Liver (tissue), 9 donors: ENCODE results near the gene DPYSL4. TPM values are rescaled to one million over a fixed set of nuclear protein-coding genes. Genes with fewer than 3 reads are reported as not detected.

Experiments used
- DNase-seq: peaks from one replicate; pipeline ENCODE4 v3.0.0-alpha.2; 2017; ENCODE audit warnings: low spot score
- H3K27ac ChIP-seq, 2 donors: one replicate each; pipeline ENCODE4 v1.7.0; 2013; ENCODE audit warnings: inconsistent platforms in 2 of 2, low read length in 2 of 2, control low read depth in 1 of 2, low read depth in 1 of 2, mild to moderate bottlenecking in 1 of 2
- H3K27me3 ChIP-seq, 4 donors: one replicate each; pipeline versions ENCODE4 v1.6.1 to v1.7.0; 2013; ENCODE audit warnings: low read length in 3 of 4, inconsistent platforms in 1 of 4, mild to moderate bottlenecking in 1 of 4, moderate library complexity in 1 of 4; ENCODE audit not compliant: control insufficient read depth in 4 of 4, insufficient read depth in 4 of 4
- H3K36me3 ChIP-seq, 4 donors: one replicate each; pipeline versions ENCODE4 v1.6.1 to v1.7.0; 2013; ENCODE audit warnings: low read length in 3 of 4, mild to moderate bottlenecking in 3 of 4, low read depth in 1 of 4, moderate library complexity in 1 of 4; ENCODE audit not compliant: control insufficient read depth in 4 of 4, insufficient read depth in 3 of 4
- H3K4me1 ChIP-seq, 4 donors: one replicate each; pipeline versions ENCODE4 v1.6.1 to v1.7.0; 2013; ENCODE audit warnings: low read length in 3 of 4, mild to moderate bottlenecking in 3 of 4, moderate library complexity in 1 of 4; ENCODE audit not compliant: control insufficient read depth in 4 of 4, insufficient read depth in 4 of 4
- H3K4me3 ChIP-seq, 3 donors: one replicate each; pipeline versions ENCODE4 v1.6.1 to v1.7.0; 2013; ENCODE audit warnings: low read length in 3 of 3, control low read depth in 1 of 3, low read depth in 1 of 3, mild to moderate bottlenecking in 1 of 3
- H3K9ac ChIP-seq, 2 donors: one replicate each; pipeline ENCODE4 v1.7.0; 2013; ENCODE audit warnings: low read length in 2 of 2, mild to moderate bottlenecking in 2 of 2, moderate library complexity in 2 of 2, control low read depth in 1 of 2, low read depth in 1 of 2
- H3K9me3 ChIP-seq, 4 donors: one replicate each; pipeline versions ENCODE4 v1.6.1 to v1.7.0; 2013; ENCODE audit warnings: low read length in 3 of 4; ENCODE audit not compliant: control insufficient read depth in 4 of 4
- ATF3 ChIP-seq: IDR thresholded peaks from 2 replicates; pipeline ENCODE4 v1.6.1; 2016; ENCODE audit warnings: antibody characterized with exemption
- CTCF ChIP-seq: fragments of 150-350 bp; IDR thresholded peaks from 2 replicates; pipeline ENCODE4 v1.5.1; 2017; ENCODE audit warnings: improper control_type of control experiment, low read depth, low read length; ENCODE audit not compliant: missing input control
- EGR1 ChIP-seq, 2 donors: IDR thresholded peaks; 2 replicates each; pipeline ENCODE4 v1.6.1; 2016 to 2018; ENCODE audit warnings: antibody characterized with exemption in 2 of 2, low read depth in 2 of 2
- FOXA1 ChIP-seq: IDR thresholded peaks from 2 replicates; pipeline ENCODE4 v1.6.1; 2016; ENCODE audit warnings: antibody characterized with exemption
- FOXA2 ChIP-seq: IDR thresholded peaks from 2 replicates; pipeline ENCODE4 v1.6.1; 2016; ENCODE audit warnings: antibody characterized with exemption
- GABPA ChIP-seq, 2 donors: IDR thresholded peaks in 1 of 2; conservative IDR thresholded peaks in 1 of 2; 2 replicates each; pipeline ENCODE4 v1.6.1; 2016; ENCODE audit warnings: antibody characterized with exemption in 2 of 2, mild to moderate bottlenecking in 1 of 2, moderate library complexity in 1 of 2
- HNF4A ChIP-seq, 2 donors: conservative IDR thresholded peaks; 2 replicates each; pipeline ENCODE4 v1.6.1; 2016; ENCODE audit warnings: antibody characterized with exemption in 2 of 2, mild to moderate bottlenecking in 2 of 2
- HNF4G ChIP-seq: IDR thresholded peaks from 2 replicates; pipeline ENCODE4 v1.6.1; 2016; ENCODE audit warnings: antibody characterized with exemption
- JUND ChIP-seq, 2 donors: IDR thresholded peaks; 2 replicates each; pipeline ENCODE4 v1.6.1; 2016; ENCODE audit warnings: antibody characterized with exemption in 2 of 2
- MAX ChIP-seq: IDR thresholded peaks from 2 replicates; pipeline ENCODE4 v1.6.1; 2016; ENCODE audit warnings: antibody characterized with exemption
- NR2F2 ChIP-seq: IDR thresholded peaks from 2 replicates; pipeline ENCODE4 v1.6.1; 2016; ENCODE audit warnings: antibody characterized with exemption
- RAD21 ChIP-seq, 2 donors: IDR thresholded peaks; 2 replicates each; pipeline ENCODE4 v1.6.1; 2016; ENCODE audit warnings: antibody characterized with exemption in 2 of 2, mild to moderate bottlenecking in 2 of 2
- REST ChIP-seq: IDR thresholded peaks from 2 replicates; pipeline ENCODE4 v1.6.1; 2016; ENCODE audit warnings: antibody characterized with exemption, mild to moderate bottlenecking
- RXRA ChIP-seq, 2 donors: IDR thresholded peaks; 2 replicates each; pipeline ENCODE4 v1.6.1; 2017 to 2018; ENCODE audit warnings: antibody characterized with exemption in 2 of 2, mild to moderate bottlenecking in 1 of 2
- SP1 ChIP-seq: IDR thresholded peaks from 2 replicates; pipeline ENCODE4 v1.6.1; 2018; ENCODE audit warnings: antibody characterized with exemption, mild to moderate bottlenecking
- TAF1 ChIP-seq: conservative IDR thresholded peaks from 2 replicates; pipeline ENCODE4 v1.6.1; 2016; ENCODE audit warnings: antibody characterized with exemption, mild to moderate bottlenecking
- YY1 ChIP-seq: IDR thresholded peaks from 2 replicates; pipeline ENCODE4 v1.6.1; 2016; ENCODE audit warnings: antibody characterized with exemption, mild to moderate bottlenecking
- ZBTB33 ChIP-seq: IDR thresholded peaks from 2 replicates; pipeline ENCODE4 v1.6.1; 2016; ENCODE audit warnings: antibody characterized with exemption
- WGBS: extraction: QIAGEN DNeasy Blood & Tissue Kit; methylation state at CpG from one replicate; pipeline ENCODE4 v1.1.7; 2013; 5-methylcytosine and 5-hydroxymethylcytosine counted together
- polyA plus RNA-seq, 2 donors: library from polyadenylated mRNA; stranded (reverse) in 1 of 2; unstranded in 1 of 2; fragments of 200-250 nt in 1 of 2; fragments of >200 nt in 1 of 2; fragmentation: Nextera tagmentation in 1 of 2; extraction: Ambion mirVana in 1 of 2; gene quantifications; one replicate each; pipeline versions ENCODE4 v1.2.1 to v1.2.3, GENCODE V29; 2013 to 2015
- total RNA-seq, 2 donors: library from RNA; depleted of rRNA; stranded (reverse); fragments of >200 nt; gene quantifications; one replicate each; pipeline ENCODE4 v1.2.3, GENCODE V29; 2014
- donor health status: healthy.
- donor health status: healthy.
- donor health status: healthy.
- donor health status: healthy.
- donor health status: healthy.

The DPYSL4 gene
- total and polyA plus RNA-seq, 4 donors = 0.19 to 2.2 (median 0.26) TPM

- DNase-seq = no peak
- no peak overlapping the region for H3K9ac ChIP-seq
- H3K9me3 ChIP-seq = no peaks in the 10 kb centered on the region
- H3K36me3 ChIP-seq = no peaks in the 10 kb centered on the region
- no peak overlapping the region for H3K4me3 ChIP-seq
- H3K27me3 ChIP-seq = peaks cover 0 to 4% (median 0%) of the 10 kb centered on the region in 4 donors
- 88% methylated on average over 46 of the region's 46 CpGs for WGBS
- TF ChIP-seq MAX = no peak
- TF ChIP-seq NR2F2 = no peak
- TF ChIP-seq ZBTB33 = no peak
- no peak for TF ChIP-seq TAF1
- no peak for TF ChIP-seq EGR1 (IDR thresholded peaks at IDR 0.05; ENCODE audit: low read depth in 2 of 2)
- TF ChIP-seq CTCF = no peak
- no peak for TF ChIP-seq FOXA2
- no peak for TF ChIP-seq ATF3
- TF ChIP-seq REST = no peak
- TF ChIP-seq SP1 = no peak
- TF ChIP-seq YY1 = no peak
- TF ChIP-seq RXRA (IDR thresholded peaks at IDR 0.05) = no peak
- TF ChIP-seq RAD21 (IDR thresholded peaks at IDR 0.05) = no peak
- no peak for TF ChIP-seq HNF4A (conservative IDR thresholded peaks at IDR 0.05)
- no peak for TF ChIP-seq GABPA (IDR thresholded peaks at IDR 0.05 in 1 of 2, conservative IDR thresholded peaks at IDR 0.05 in 1 of 2)
- no peak for TF ChIP-seq JUND (IDR thresholded peaks at IDR 0.05)
- no peak for TF ChIP-seq FOXA1
- no peak for TF ChIP-seq HNF4G
- no peaks in the 10 kb centered on the region for H3K4me1 ChIP-seq
- H3K27ac ChIP-seq = no peak overlapping the region
Measured at GRCh38 chr10:132169766-132170560, 16.8 kb upstream of the DPYSL4 start.
